GM23248 (cell line): ENCODE measurements around the gene CAMK2D.

Source experiments
- EZH2 ChIP-seq: fragments of 200-600 bp; sonication (generic); IDR thresholded peaks from 2 replicates; pipeline ENCODE4 v1.6.1; 2018; ENCODE audit warnings: antibody characterized with exemption, mild to moderate bottlenecking; ENCODE audit not compliant: insufficient read depth, poor library complexity, severe bottlenecking
- EZH2phosphoT487 ChIP-seq: fragments of 200-600 bp; sonication (generic); IDR thresholded peaks from 2 replicates; pipeline ENCODE4 v1.6.1; 2018; ENCODE audit warnings: antibody characterized with exemption, moderate library complexity, mild to moderate bottlenecking, low read depth; ENCODE audit not compliant: insufficient read depth

DNA sequence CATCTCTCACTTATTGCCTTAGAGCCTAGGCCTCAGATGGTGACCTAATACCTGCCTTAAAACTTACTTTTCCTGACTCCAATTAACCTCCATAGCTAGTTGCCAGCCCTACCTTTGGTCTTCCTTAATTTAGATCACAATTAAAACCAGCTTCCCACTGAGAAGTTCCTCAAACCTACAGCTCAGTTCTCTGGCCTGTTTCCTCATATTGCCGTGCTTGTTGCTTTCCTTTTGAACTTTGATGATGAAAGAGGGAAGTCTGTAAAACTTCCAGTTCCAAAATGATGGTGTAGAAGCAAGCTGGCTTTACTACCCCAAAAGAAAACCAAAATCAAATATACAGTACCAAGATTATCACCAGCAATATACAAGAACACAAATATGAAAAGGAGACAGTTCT lies 28.9 kb upstream of the CAMK2D start:
- no peak for TF ChIP-seq EZH2
- TF ChIP-seq EZH2phosphoT487: no peak
